Stimulated activated CD8-positive, alpha-beta memory T cell treated with anti-CD3 and anti-CD28 coated beads, Interleukin-12 subunit alpha, Interleukin-12 subunit beta, amount 100 ng/mL, for 24 hours (primary cell): ENCODE data around the gene SHC2.
"Not testable (repeated sequence)": the region's sequence is repeated elsewhere in the genome, so short reads cannot be mapped to it uniquely, and the experiment has no call there.

ENCODE experiments used
- DNase-seq: peaks from one replicate; pipeline ENCODE4 v3.0.0-alpha.2; 2020; ENCODE audit errors: extremely low read depth

The SHC2 gene

GRCh38 chr19:389935-390289 is 70.9 kb downstream of the SHC2 start:
- DNase-seq, result no peak

- DNase-seq, result no peak
Observed at GRCh38 chr19:389255-389934, 71.4 kb downstream of the SHC2 start.

- no peak for DNase-seq
Observed at GRCh38 chr19:388691-389090, 72.1 kb downstream of the SHC2 start.

DNA sequence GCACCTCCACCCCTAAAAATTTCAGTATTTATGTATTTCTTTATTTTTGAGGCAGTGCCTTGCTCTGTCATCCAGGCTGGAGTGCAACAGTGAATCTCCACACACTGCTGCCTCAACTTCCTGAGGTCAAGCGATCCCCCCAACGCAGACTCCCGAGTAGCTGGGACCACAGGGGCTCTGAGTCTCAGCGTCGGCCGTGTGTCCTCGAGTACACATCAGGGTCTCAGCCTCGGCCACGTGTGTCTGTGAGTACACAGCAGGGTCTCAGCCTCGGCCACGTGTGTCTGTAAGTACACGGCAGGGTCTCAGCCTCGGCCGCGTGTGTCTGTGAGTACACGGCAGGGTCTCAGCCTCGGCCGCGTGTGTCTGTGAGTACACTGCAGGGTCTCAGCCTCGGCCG is 73.1 kb downstream of the SHC2 start:
- no peak for DNase-seq

- not testable (repeated sequence) for DNase-seq
Observed at GRCh38 chr19:386632-387301, 74.1 kb downstream of the SHC2 start.

DNA sequence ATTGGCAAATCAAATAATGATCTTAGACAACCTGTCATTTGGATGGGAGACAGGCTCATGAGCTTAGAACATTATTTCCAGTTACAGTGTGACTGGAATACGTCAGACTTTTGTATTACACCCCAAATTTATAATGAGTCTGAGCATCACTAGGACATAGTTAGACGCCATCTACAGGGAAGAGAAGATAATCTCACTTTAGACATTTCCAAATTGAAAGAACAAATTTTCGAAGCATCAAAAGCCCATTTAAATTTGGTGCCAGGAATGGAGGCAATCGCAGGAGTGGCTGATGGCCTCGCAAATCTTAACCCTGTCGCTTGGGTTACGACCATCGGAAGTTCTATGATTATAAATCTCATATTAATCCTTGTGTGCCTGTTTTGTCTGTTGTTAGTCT is 74.6 kb downstream of the SHC2 start:
- not testable (repeated sequence) for DNase-seq

DNA sequence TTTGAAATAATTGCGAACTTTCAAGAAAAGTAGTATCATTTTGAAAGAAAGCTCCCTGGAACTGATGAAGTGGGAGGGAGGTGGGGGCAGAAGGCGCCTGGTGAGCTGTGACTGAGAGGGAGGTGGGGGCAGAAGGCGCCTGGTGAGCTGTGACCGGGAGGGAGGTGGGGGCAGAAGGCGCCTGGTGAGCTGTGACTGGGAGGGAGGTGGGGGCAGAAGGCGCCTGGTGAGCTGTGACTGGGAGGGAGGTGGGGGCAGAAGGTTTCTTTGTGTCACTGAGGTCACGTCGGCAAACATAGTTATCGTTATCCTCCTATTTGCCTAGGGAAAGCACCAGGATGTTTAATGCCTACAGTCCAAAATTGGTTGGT is 76.0 kb downstream of the SHC2 start:
- DNase-seq, result no peak

- no peak for DNase-seq
Observed at GRCh38 chr19:383922-384798, 76.7 kb downstream of the SHC2 start.

DNA sequence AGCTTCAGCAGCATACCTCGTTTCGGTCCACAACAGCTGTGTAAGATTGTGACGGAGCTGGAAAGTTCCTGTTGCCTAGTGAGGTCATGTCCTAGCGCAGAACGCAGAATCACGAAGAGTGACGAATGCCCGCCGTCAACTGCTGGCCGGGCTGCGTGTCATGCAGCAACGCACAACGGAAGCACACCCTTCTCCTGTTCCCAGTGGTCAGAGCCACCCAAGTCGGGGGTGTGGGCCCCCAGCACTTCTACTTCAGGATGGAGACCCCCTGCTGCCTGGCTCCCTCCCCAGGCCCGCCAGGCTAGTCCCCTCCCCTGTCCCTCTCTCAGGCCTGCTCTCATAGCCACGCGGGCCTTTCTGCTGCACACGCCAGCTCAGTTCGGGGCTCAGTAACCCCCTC is 77.8 kb downstream of the SHC2 start:
- no peak for DNase-seq

- DNase-seq, result not testable (repeated sequence)
Observed at GRCh38 chr19:382578-382977, 78.3 kb downstream of the SHC2 start.

DNA sequence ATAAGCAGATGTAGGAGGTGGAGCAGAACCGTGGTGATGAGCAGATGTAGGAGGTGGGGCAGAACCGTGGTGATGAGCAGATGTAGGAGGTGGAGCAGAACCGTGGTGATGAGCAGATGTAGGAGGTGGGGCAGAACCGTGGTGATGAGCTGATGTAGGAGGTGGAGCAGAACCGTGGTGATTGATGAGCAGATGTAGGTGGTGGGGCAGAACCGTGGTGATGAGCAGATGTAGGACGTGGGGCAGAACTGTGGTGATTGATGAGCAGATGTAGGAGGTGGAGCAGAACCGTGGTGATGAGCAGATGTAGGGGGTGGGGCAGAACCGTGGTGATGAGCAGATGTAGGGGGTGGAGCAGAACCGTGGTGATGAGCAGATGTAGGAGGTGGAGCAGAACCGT is 78.9 kb downstream of the SHC2 start:
- DNase-seq, result not testable (repeated sequence)

GRCh38 chr19:380618-381219 is 80.1 kb downstream of the SHC2 start:
- DNase-seq, result not testable (repeated sequence)

GRCh38 chr19:379796-380195 is 81.0 kb downstream of the SHC2 start:
- no peak for DNase-seq

DNA sequence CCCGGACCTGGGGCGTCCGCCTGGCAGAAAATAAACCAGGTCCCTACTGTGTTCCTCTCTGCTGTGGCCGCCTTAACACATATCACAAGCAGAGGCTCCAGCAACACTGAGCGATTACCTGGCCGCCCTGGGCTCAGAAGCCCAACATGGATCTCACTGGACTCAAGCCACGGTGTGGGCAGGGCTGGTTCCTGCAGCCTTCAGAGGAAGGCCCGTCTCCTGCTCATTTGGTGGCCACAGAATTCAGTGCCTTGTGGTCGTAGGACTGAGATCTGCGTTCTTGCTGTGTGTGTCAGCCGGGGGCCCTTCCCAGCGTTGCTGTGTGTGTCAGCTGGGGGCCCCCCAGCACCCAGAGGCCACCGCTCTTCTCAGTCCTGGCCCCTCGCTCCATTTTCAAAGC is 82.1 kb downstream of the SHC2 start:
- DNase-seq, result no peak

DNA sequence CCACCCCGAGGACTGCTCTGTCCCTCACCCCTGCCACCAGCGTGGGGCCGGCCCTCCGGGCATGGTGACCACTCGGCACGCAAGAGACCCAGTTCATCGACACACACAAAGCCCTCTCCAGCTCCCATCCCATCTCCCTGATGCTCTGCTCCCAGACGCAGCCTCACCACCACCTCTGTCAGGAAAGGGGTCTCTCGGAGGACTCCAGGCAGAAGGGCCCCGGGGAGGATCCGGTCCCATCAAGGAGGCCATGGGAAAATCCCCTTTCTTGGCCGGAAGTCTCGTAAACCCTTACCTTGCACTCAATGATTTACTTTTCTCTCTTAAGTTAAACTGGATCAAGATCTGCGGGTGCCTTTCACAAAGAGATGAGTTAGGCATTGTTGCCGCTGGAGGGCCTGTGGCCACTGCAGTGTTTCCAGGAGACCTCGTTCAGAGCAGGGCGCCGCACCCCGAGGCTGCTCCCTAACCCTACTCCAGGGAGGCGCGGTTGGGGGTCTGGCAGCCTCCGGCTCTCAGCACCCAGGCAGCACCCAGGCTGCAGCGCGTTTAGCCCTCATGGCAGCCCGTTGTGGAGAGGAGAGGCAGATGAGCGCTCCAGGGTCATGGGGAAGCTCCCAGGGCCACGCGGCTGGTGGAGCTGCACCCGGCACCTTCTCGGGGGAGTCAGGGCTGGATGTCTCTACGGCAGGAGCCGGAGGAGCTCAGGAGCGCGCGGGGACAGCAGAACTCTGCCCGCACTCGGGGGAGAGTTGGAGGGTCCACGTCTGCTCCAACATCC is 82.8 kb downstream of the SHC2 start:
- DNase-seq, result no peak

- no peak for DNase-seq
Observed at GRCh38 chr19:376111-376470, 84.7 kb downstream of the SHC2 start.

GRCh38 chr19:375395-376110 is 85.3 kb downstream of the SHC2 start:
- no peak for DNase-seq

- no peak for DNase-seq
Observed at GRCh38 chr19:374886-375235, 86.0 kb downstream of the SHC2 start.

GRCh38 chr19:374183-374885 is 86.5 kb downstream of the SHC2 start:
- no peak for DNase-seq

- DNase-seq, result no peak
Observed at GRCh38 chr19:373391-374182, 87.2 kb downstream of the SHC2 start.
